GM21825 (cell line): ENCODE results near the gene DBN1.
A peak's percentile ranks its signal among the peaks of the same experiment; 100 is the strongest.

ENCODE experiments used
- ATAC-seq: cut with Tn5 transposase; IDR thresholded peaks from one replicate; pipeline ENCODE4 v1.9.1; 2021; ENCODE audit warnings: mild to moderate bottlenecking, moderate library complexity; ENCODE audit not compliant: unreplicated experiment

DBN1 gene

GRCh38 chr5:177473443-177474001 lies at the start of gene DBN1:
Gene DBN1 (minus strand): TSS chr5:177473634. CDS start chr5:177473521, 113 bp downstream.
- ATAC-seq: no peak

- ATAC-seq: no peak
These were observed 47.6 kb upstream of the DBN1 start for GRCh38 chr5:177520916-177521513.

GRCh38 chr5:177520271-177520670 lies 46.8 kb upstream of the DBN1 start:
- no peak for ATAC-seq

GRCh38 chr5:177519463-177520235 lies 46.2 kb upstream of the DBN1 start:
- ATAC-seq: no peak

GRCh38 chr5:177516601-177517568 lies 43.5 kb upstream of the DBN1 start, which contains the start of gene DDX41:
Gene DDX41 (minus strand): TSS chr5:177516961. CDS start chr5:177516945, 16 bp downstream.
- peak; percentile 79 for ATAC-seq

- ATAC-seq: no peak
These were observed 42.1 kb upstream of the DBN1 start for GRCh38 chr5:177515580-177515979.

- ATAC-seq: no peak
These were observed 41.1 kb upstream of the DBN1 start for GRCh38 chr5:177514541-177514940.

- no peak for ATAC-seq
These were observed 40.1 kb upstream of the DBN1 start for GRCh38 chr5:177513500-177513899.

GRCh38 chr5:177512736-177513380 lies 39.4 kb upstream of the DBN1 start:
- ATAC-seq: no peak

- ATAC-seq: no peak
These were observed 38.6 kb upstream of the DBN1 start for GRCh38 chr5:177511796-177512675.

- no peak for ATAC-seq
These were observed 37.7 kb upstream of the DBN1 start for GRCh38 chr5:177511181-177511580.

- ATAC-seq: no peak
These were observed 37.2 kb upstream of the DBN1 start for GRCh38 chr5:177510567-177511053.

- ATAC-seq: peak; percentile 33
These were observed 36.6 kb upstream of the DBN1 start for GRCh38 chr5:177509991-177510566.

GRCh38 chr5:177509381-177509951 lies 36.0 kb upstream of the DBN1 start, which contains the start of gene DOK3:
Gene DOK3 (minus strand): TSS chr5:177509826. CDS start chr5:177509540, 286 bp downstream.
- ATAC-seq: peak; percentile 23

- no peak for ATAC-seq
These were observed 35.4 kb upstream of the DBN1 start for GRCh38 chr5:177508837-177509236.

- ATAC-seq: no peak
These were observed 34.8 kb upstream of the DBN1 start for GRCh38 chr5:177508221-177508611.

- no peak for ATAC-seq
These were observed 34.3 kb upstream of the DBN1 start for GRCh38 chr5:177507596-177508220.

- no peak for ATAC-seq
These were observed 33.7 kb upstream of the DBN1 start for GRCh38 chr5:177507165-177507564.
